NCI-H128 (cell line): Measurements from ENCODE around the gene ATRIP.
"Not testable (repeated sequence)": the region's sequence is repeated elsewhere in the genome, so short reads cannot be mapped to it uniquely, and the experiment has no call there.

Experiments used
- DNase-seq: peaks from one replicate; lab custom pipeline; 2025; ENCODE audit not compliant: unreplicated experiment; lab: John Stamatoyannopoulos, UW

The ATRIP gene

GRCh38 chr3:48435774-48436476 is 10.6 kb upstream of the ATRIP start:
- peak; percentile 63 for DNase-seq

- DNase-seq: no peak
Observed at GRCh38 chr3:48436477-48436787, 10.1 kb upstream of the ATRIP start.

GRCh38 chr3:48436855-48437254 is 9.7 kb upstream of the ATRIP start:
- no peak for DNase-seq

- DNase-seq: no peak
Observed at GRCh38 chr3:48437812-48438211, 8.7 kb upstream of the ATRIP start.

- DNase-seq: peak; percentile 83
Observed at GRCh38 chr3:48439820-48440589, 6.5 kb upstream of the ATRIP start, which contains the start of the genes CCDC51 and TMA7. TSS of gene CCDC51 (minus strand) at chr3:48440119. CDS start at chr3:48435128, 4,991 bp downstream. TSS of gene TMA7 (plus strand) at chr3:48440257. CDS start at chr3:48440297, 40 bp downstream.

- no peak for DNase-seq
Observed at GRCh38 chr3:48440590-48440958, 6.0 kb upstream of the ATRIP start.

- DNase-seq: no peak
Observed at GRCh38 chr3:48441940-48442339, 4.6 kb upstream of the ATRIP start.

GRCh38 chr3:48445277-48445882 is 1.2 kb upstream of the ATRIP start:
- DNase-seq: no peak

GRCh38 chr3:48446043-48446424 is 503 bp upstream of the ATRIP start:
- DNase-seq: no peak

GRCh38 chr3:48451270-48451669 is 4.7 kb downstream of the ATRIP start:
- no peak for DNase-seq

GRCh38 chr3:48456456-48456855 is 9.9 kb downstream of the ATRIP start:
- DNase-seq: peak; percentile 27

- DNase-seq: no peak
Observed at GRCh38 chr3:48459331-48459730, 12.8 kb downstream of the ATRIP start.

- no peak for DNase-seq
Observed at GRCh38 chr3:48459773-48460516, 13.4 kb downstream of the ATRIP start.

GRCh38 chr3:48460517-48460902 is 14.0 kb downstream of the ATRIP start:
- no peak for DNase-seq

- not testable (repeated sequence) for DNase-seq
Observed at GRCh38 chr3:48461767-48462166, 15.2 kb downstream of the ATRIP start.

- DNase-seq: no peak
Observed at GRCh38 chr3:48463703-48464102, 17.2 kb downstream of the ATRIP start.

GRCh38 chr3:48464713-48465221 is 18.2 kb downstream of the ATRIP start:
- no peak for DNase-seq

GRCh38 chr3:48465237-48465530 is 18.6 kb downstream of the ATRIP start:
- no peak for DNase-seq

GRCh38 chr3:48465531-48466378 is 19.2 kb downstream of the ATRIP start:
- no peak for DNase-seq

- no peak for DNase-seq
Observed at GRCh38 chr3:48466386-48467109, 20.0 kb downstream of the ATRIP start.
